CD14-positive monocyte (primary cell): ENCODE results near the gene AGA. TPM values are rescaled to one million over a fixed set of nuclear protein-coding genes. Genes with fewer than 3 reads are reported as not detected.

Experiments used
- DNase-seq, 3 donors: peaks; one replicate each; pipeline ENCODE4 v3.0.0-alpha.2; 2011 to 2022
- H2AFZ ChIP-seq: 2 replicates; pipeline ENCODE4 v1.6.0; 2012; ENCODE audit warnings: mild to moderate bottlenecking, low read depth, low read length, inconsistent platforms; ENCODE audit not compliant: insufficient read depth, poor library complexity, severe bottlenecking
- H3K27ac ChIP-seq, 2 donors: 1 replicate in 1 of 2; 2 replicates in 1 of 2; pipeline ENCODE4 v1.5.1; 2012 to 2013; ENCODE audit warnings: low read length in 2 of 2, control low read depth in 1 of 2, inconsistent platforms in 1 of 2, low read depth in 1 of 2, mild to moderate bottlenecking in 1 of 2
- H3K27me3 ChIP-seq, 2 donors: one replicate each; pipeline versions ENCODE4 v1.6.0 to v1.6.1; 2011 to 2013; ENCODE audit warnings: low read length in 2 of 2; ENCODE audit not compliant: control insufficient read depth in 2 of 2, insufficient read depth in 2 of 2
- H3K36me3 ChIP-seq, 2 donors: replicated peaks in 1 of 2; 1 replicate in 1 of 2; 2 replicates in 1 of 2; pipeline versions ENCODE4 v1.5.1 to v1.6.1; 2012 to 2013; ENCODE audit warnings: low read length in 2 of 2, control low read depth in 1 of 2, inconsistent platforms in 1 of 2, mild to moderate bottlenecking in 1 of 2; ENCODE audit not compliant: insufficient read depth in 2 of 2, control insufficient read depth in 1 of 2
- H3K4me1 ChIP-seq, 2 donors: 1 replicate in 1 of 2; 2 replicates in 1 of 2; pipeline versions ENCODE4 v1.5.1 to v1.6.1; 2012 to 2013; ENCODE audit warnings: low read length in 2 of 2, control low read depth in 1 of 2, inconsistent platforms in 1 of 2, mild to moderate bottlenecking in 1 of 2, moderate library complexity in 1 of 2; ENCODE audit not compliant: insufficient read depth in 2 of 2, control insufficient read depth in 1 of 2
- H3K4me2 ChIP-seq: replicated peaks from 2 replicates; pipeline ENCODE3; 2012; ENCODE audit warnings: low read length, moderate library complexity, mild to moderate bottlenecking; ENCODE audit not compliant: poor library complexity, severe bottlenecking; ENCODE audit errors: extremely low read depth
- H3K4me3 ChIP-seq, 3 experiments: fragments of 200-600 bp in 1 of 3; sonication (generic) in 1 of 3; replicated peaks in 1 of 3; 1 replicate in 2 of 3; 2 replicates in 1 of 3; pipeline ENCODE4 v1.5.1; 2011 to 2013; ENCODE audit warnings: low read length in 3 of 3, mild to moderate bottlenecking in 3 of 3, control low read depth in 2 of 3, low read depth in 2 of 3, inconsistent platforms in 1 of 3, moderate library complexity in 1 of 3
- H3K79me2 ChIP-seq: 2 replicates; pipeline ENCODE4 v1.6.0; 2012; ENCODE audit warnings: mild to moderate bottlenecking, control low read depth, inconsistent platforms, low read length, moderate library complexity; ENCODE audit not compliant: insufficient read depth
- H3K9ac ChIP-seq: 2 replicates; pipeline ENCODE4 v1.6.0; 2017; ENCODE audit warnings: low read length, mild to moderate bottlenecking; ENCODE audit not compliant: insufficient read depth, poor library complexity, severe bottlenecking
- H3K9me3 ChIP-seq, 2 donors: replicated peaks in 1 of 2; 1 replicate in 1 of 2; 2 replicates in 1 of 2; pipeline versions ENCODE4 v1.5.1 to v1.6.1; 2012 to 2013; ENCODE audit warnings: low read length in 2 of 2, control low read depth in 1 of 2; ENCODE audit not compliant: control insufficient read depth in 1 of 2, insufficient read depth in 1 of 2
- H4K20me1 ChIP-seq: 2 replicates; pipeline ENCODE4 v1.6.0; 2012; ENCODE audit warnings: mild to moderate bottlenecking, low read length, control low read depth, moderate library complexity; ENCODE audit not compliant: insufficient read depth
- H3K27ac Mint-ChIP-seq, 7 donors: one replicate each; pipeline ENCODE4 v1.8.0; 2020; ENCODE audit warnings: mild to moderate bottlenecking in 7 of 7, mixed read lengths in 7 of 7, moderate library complexity in 6 of 7, inconsistent platforms in 2 of 7
- H3K27me3 Mint-ChIP-seq, 3 donors: one replicate each; pipeline ENCODE4 v1.8.0; 2021 to 2022; ENCODE audit warnings: low read depth in 3 of 3, mild to moderate bottlenecking in 3 of 3, mixed read lengths in 3 of 3, moderate library complexity in 3 of 3, inconsistent platforms in 1 of 3
- H3K36me3 Mint-ChIP-seq, 2 donors: one replicate each; pipeline ENCODE4 v1.8.0; 2020; ENCODE audit warnings: mixed read lengths in 2 of 2, inconsistent platforms in 1 of 2, mild to moderate bottlenecking in 1 of 2
- H3K4me1 Mint-ChIP-seq: one replicate; pipeline ENCODE4 v1.8.0; 2020; ENCODE audit warnings: mild to moderate bottlenecking, mixed read lengths
- H3K4me3 Mint-ChIP-seq, 2 donors: one replicate each; pipeline ENCODE4 v1.8.0; 2020; ENCODE audit warnings: mild to moderate bottlenecking in 2 of 2, mixed read lengths in 2 of 2, moderate library complexity in 1 of 2
- H3K9me3 Mint-ChIP-seq, 7 donors: one replicate each; pipeline ENCODE4 v1.8.0; 2020 to 2022; ENCODE audit warnings: mixed read lengths in 7 of 7, mild to moderate bottlenecking in 6 of 7, moderate library complexity in 6 of 7, inconsistent platforms in 2 of 7
- WGBS: methylation state at CpG from one replicate; pipeline ENCODE4 v1.1.5; 2013; ENCODE audit warnings: missing lambda C conversion rate; ENCODE audit not compliant: insufficient coverage; 5-methylcytosine and 5-hydroxymethylcytosine counted together
- intact Hi-C, 2 donors: fragments of 100-400 bp; cut with micrococcal nuclease; formaldehyde crosslinking; loops; one replicate each; pipeline versions ENCODE4 v1.15.0 to v1.15.1; 2023
- polyA plus RNA-seq, 3 donors: library from polyadenylated mRNA; depleted of rRNA in 1 of 3; unstranded in 2 of 3; stranded (reverse) in 1 of 3; fragments of 300-500 nt in 2 of 3; fragments of >200 nt in 1 of 3; fragmentation: Illumina TruSeq in 2 of 3; gene quantifications; 1 replicate in 2 of 3; 2 replicates in 1 of 3; pipeline ENCODE4 v1.2.3, GENCODE V29; 2012 to 2021
- TF ChIP-seq, protein P1 (sequence below): fragments of 200-600 bp; IDR thresholded peaks from one replicate; pipeline ENCODE4 v1.8.0; 2022; ENCODE audit warnings: antibody characterized with exemption, mild to moderate bottlenecking

The AGA gene
- polyA plus RNA-seq, 3 donors = 23.0 to 43.1 (median 27.4) TPM

- no peaks in the 10 kb centered on the region for H3K36me3 Mint-ChIP-seq
Observed at GRCh38 chr4:177460460-177460859, 18.2 kb upstream of the AGA start.

DNA sequence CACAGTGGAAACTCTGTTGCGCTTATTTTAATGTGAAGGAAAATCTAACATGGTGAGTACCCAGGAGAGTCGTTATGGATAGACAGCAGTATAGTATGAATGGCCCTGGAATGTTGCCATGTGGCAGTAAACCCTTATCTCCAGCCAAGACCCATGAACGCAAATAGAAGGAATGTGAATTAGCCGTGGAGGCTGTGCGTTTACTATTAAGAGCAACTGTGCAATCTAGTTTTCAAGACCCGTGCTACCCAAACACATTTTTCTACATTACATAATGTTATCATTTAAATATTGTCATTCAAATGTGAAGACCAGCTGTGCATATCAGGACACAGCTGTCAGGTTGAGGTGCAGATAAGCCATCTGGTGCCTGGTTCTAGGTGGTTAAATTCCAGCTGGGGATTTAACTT lies 13.3 kb upstream of the AGA start:
- no peak overlapping the region for H3K27ac Mint-ChIP-seq
- H3K36me3 Mint-ChIP-seq = peaks cover 2 to 3% of the 10 kb centered on the region in 2 donors
- peaks cover 0 to 1% of the 10 kb centered on the region in 2 donors for H3K4me1 ChIP-seq
- H3K27me3 Mint-ChIP-seq = no peaks in the 10 kb centered on the region
- no peak overlapping the region for H3K4me3 ChIP-seq
- H3K36me3 ChIP-seq = no peaks in the 10 kb centered on the region
- H3K79me2 ChIP-seq = no peaks in the 10 kb centered on the region
- WGBS = 100% methylated on average over 2 of the region's 6 CpGs
- no peak overlapping the region for H3K4me2 ChIP-seq
- no peak overlapping the region for H2AFZ ChIP-seq
- no peak overlapping the region for H3K9ac ChIP-seq
- no peaks in the 10 kb centered on the region for H3K27me3 ChIP-seq
- TF ChIP-seq, protein P1, sequence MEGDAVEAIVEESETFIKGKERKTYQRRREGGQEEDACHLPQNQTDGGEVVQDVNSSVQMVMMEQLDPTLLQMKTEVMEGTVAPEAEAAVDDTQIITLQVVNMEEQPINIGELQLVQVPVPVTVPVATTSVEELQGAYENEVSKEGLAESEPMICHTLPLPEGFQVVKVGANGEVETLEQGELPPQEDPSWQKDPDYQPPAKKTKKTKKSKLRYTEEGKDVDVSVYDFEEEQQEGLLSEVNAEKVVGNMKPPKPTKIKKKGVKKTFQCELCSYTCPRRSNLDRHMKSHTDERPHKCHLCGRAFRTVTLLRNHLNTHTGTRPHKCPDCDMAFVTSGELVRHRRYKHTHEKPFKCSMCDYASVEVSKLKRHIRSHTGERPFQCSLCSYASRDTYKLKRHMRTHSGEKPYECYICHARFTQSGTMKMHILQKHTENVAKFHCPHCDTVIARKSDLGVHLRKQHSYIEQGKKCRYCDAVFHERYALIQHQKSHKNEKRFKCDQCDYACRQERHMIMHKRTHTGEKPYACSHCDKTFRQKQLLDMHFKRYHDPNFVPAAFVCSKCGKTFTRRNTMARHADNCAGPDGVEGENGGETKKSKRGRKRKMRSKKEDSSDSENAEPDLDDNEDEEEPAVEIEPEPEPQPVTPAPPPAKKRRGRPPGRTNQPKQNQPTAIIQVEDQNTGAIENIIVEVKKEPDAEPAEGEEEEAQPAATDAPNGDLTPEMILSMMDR = no peak
- peaks cover 2% of the 10 kb centered on the region for H3K4me1 Mint-ChIP-seq
- intact Hi-C loops = no loop called here
- no peak overlapping the region for H3K27ac ChIP-seq
- H3K9me3 Mint-ChIP-seq = no peaks in the 10 kb centered on the region
- H4K20me1 ChIP-seq = no peaks in the 10 kb centered on the region
- H3K4me3 Mint-ChIP-seq = no peak overlapping the region
- H3K9me3 ChIP-seq = no peaks in the 10 kb centered on the region
- DNase-seq = no peak

More at GRCh38 chr4:177460460-177460859, 18.2 kb upstream of the AGA start:
- intact Hi-C loops = no loop called here
- Histone ChIP-seq H3K4me3 (no peak overlapping the region), H3K36me3 (no peaks in the 10 kb centered on the region), H3K4me2 (no peak overlapping the region), H3K27ac (no peak overlapping the region), H3K27me3 (no peaks in the 10 kb centered on the region), H4K20me1 (no peaks in the 10 kb centered on the region), H3K79me2 (no peaks in the 10 kb centered on the region), H2AFZ (no peak overlapping the region), H3K4me1 (no peaks in the 10 kb centered on the region), H3K9me3 (no peaks in the 10 kb centered on the region), H3K9ac (no peak overlapping the region)
- no peaks in the 10 kb centered on the region for H3K27me3 Mint-ChIP-seq
- H3K4me1 Mint-ChIP-seq = no peaks in the 10 kb centered on the region
- DNase-seq = no peak
- no CpG with 5 or more reads among the region's 2 CpGs for WGBS
- TF ChIP-seq, protein P1 = no peak
- no peak overlapping the region for H3K4me3 Mint-ChIP-seq
- no peak overlapping the region for H3K27ac Mint-ChIP-seq
- no peaks in the 10 kb centered on the region for H3K9me3 Mint-ChIP-seq
